Muscle of leg (tissue), 11 donors: ENCODE measurements around the gene TADA2B. TPM values are rescaled to one million over a fixed set of nuclear protein-coding genes. Genes with fewer than 3 reads are reported as not detected.
"Not testable (repeated sequence)": the region's sequence is repeated elsewhere in the genome, so short reads cannot be mapped to it uniquely, and the experiment has no call there.

Experiments used
- DNase-seq: peaks from one replicate; pipeline ENCODE4 v3.0.0; 2013
- H3K27ac ChIP-seq: one replicate; pipeline ENCODE4 v1.5.1; 2013; ENCODE audit warnings: mild to moderate bottlenecking, low read length, control low read depth
- H3K27me3 ChIP-seq: one replicate; pipeline ENCODE4 v1.6.1; 2013; ENCODE audit warnings: low read length; ENCODE audit not compliant: control insufficient read depth, insufficient read depth
- H3K36me3 ChIP-seq: one replicate; pipeline ENCODE4 v1.6.1; 2013; ENCODE audit warnings: low read length; ENCODE audit not compliant: control insufficient read depth, insufficient read depth
- H3K4me1 ChIP-seq: one replicate; pipeline ENCODE4 v1.6.1; 2013; ENCODE audit warnings: low read length; ENCODE audit not compliant: control insufficient read depth, insufficient read depth
- H3K4me3 ChIP-seq: one replicate; pipeline ENCODE4 v1.5.1; 2013; ENCODE audit warnings: low read length, control low read depth
- H3K9me3 ChIP-seq: replicated peaks from 2 replicates; pipeline ENCODE4 v1.6.1; 2013; ENCODE audit warnings: low read depth, low read length; ENCODE audit not compliant: control insufficient read depth
- WGBS: methylation state at CpG from one replicate; pipeline ENCODE4 v1.1.5; 2013; ENCODE audit warnings: missing lambda C conversion rate; ENCODE audit not compliant: insufficient coverage; 5-methylcytosine and 5-hydroxymethylcytosine counted together
- polyA plus RNA-seq, 8 donors: library from polyadenylated mRNA; unstranded; fragments of 120-200 nt; gene quantifications; one replicate each; pipeline versions ENCODE4 v1.2.1 to v1.2.3, GENCODE V29; 2013; ENCODE audit warnings: inconsistent platforms in 1 of 8, low replicate concordance in 1 of 8; ENCODE audit not compliant: insufficient read length in 8 of 8, insufficient read depth in 1 of 8
- total RNA-seq: library from RNA; stranded (reverse); fragments of 120-200 nt; gene quantifications from one replicate; pipeline ENCODE4 v1.2.4, GENCODE V29; 2013

TADA2B gene
- total and polyA plus RNA-seq, 9 donors = 15.9 to 26.1 (median 22.3) TPM

DNA sequence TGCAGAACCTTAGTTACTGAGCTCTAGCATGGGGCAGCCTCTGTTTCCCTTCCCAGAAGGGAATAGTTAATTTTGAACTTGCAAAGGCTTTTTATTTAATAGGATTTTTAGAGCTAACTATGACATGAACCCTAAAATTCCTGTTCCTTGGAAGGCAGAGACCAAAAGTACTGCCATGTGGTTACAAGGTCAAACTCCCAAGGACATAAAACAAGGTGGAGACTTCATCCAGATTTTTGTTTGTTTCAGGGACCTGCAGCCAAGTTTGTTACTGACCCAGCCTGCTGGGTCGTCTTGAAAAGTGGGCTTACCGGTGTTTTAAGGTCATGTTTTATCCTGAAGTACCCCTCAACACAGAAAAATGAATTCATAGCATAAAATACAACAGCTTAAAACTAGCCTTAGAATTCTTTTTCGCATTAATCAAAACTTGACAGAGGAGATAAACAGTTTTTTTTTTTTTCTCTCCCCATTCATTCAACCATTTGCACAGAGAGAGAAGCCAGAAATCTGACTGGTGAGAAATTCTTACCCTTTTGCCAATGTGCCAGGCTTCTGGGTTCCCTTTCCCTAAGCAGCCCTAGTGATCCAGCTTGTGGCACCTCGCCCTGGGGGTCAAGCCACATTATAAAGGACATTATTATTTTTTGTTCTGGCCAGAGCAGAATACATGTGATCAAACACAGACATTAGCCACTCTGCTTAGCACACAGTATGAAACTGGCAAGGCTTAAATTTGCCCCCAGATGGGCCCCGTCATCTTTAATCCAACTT is 46.2 kb downstream of the TADA2B start:
- DNase-seq = no peak
- H3K27me3 ChIP-seq = peaks cover under 1% of the 10 kb centered on the region
- H3K9me3 ChIP-seq = no peaks in the 10 kb centered on the region
- H3K36me3 ChIP-seq = no peaks in the 10 kb centered on the region
- H3K4me1 ChIP-seq = peaks cover 6% of the 10 kb centered on the region
- H3K27ac ChIP-seq = no peak overlapping the region
- WGBS = 86% methylated on average over 1 of the region's 5 CpGs
- H3K4me3 ChIP-seq = no peak overlapping the region

DNA sequence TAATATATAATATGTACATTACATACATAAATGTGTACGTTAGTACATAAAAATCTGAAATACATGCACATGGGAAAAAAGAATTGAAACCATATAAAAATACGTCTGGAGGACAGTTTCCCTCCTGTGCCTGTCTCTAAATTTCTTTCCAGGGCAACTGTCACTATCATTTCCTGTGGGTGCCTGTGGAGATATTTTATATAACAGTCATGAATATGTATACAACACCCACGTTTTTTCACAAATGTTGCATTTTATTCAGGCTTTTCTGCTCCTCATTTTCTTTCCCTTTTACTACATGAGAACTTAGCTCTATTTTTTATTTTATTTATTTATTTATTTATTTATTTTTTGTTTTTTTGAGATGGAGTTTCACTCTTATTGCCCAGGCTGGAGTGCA is 48.9 kb downstream of the TADA2B start:
- no peak overlapping the region for H3K27ac ChIP-seq
- no peak overlapping the region for H3K4me3 ChIP-seq
- no peaks in the 10 kb centered on the region for H3K9me3 ChIP-seq
- H3K4me1 ChIP-seq = peaks cover 6% of the 10 kb centered on the region
- no CpG with 5 or more reads among the region's 3 CpGs for WGBS
- DNase-seq = no peak
- no peaks in the 10 kb centered on the region for H3K27me3 ChIP-seq
- H3K36me3 ChIP-seq = no peaks in the 10 kb centered on the region

DNA sequence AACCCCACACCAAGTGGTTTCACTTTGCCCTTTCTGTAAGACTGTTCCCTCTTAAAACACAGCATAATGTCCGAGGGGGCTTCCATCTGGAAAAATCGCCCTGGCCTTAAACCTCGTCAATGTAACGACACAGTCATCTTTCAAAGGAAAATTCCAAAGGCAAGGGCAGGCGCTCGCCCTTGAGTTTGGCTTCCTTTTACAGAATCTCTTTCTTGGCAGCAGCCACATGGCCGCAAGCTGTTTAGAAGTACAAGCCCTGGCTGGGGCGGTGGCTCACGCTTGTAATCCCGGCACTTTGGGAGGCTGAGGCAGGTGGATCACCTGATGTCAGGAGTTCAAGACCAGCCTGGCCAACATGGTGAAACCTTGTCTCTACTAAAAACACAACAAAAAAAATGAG is 51.7 kb downstream of the TADA2B start:
- Histone ChIP-seq H3K36me3 (no peaks in the 10 kb centered on the region), H3K27ac (peak overlapping the region; percentile 38), H3K27me3 (no peaks in the 10 kb centered on the region), H3K4me1 (peaks cover 2% of the 10 kb centered on the region), H3K4me3 (no peak overlapping the region), H3K9me3 (no peaks in the 10 kb centered on the region)
- peak; percentile 61 for DNase-seq
- 71% methylated on average over 9 of the region's 10 CpGs for WGBS

DNA sequence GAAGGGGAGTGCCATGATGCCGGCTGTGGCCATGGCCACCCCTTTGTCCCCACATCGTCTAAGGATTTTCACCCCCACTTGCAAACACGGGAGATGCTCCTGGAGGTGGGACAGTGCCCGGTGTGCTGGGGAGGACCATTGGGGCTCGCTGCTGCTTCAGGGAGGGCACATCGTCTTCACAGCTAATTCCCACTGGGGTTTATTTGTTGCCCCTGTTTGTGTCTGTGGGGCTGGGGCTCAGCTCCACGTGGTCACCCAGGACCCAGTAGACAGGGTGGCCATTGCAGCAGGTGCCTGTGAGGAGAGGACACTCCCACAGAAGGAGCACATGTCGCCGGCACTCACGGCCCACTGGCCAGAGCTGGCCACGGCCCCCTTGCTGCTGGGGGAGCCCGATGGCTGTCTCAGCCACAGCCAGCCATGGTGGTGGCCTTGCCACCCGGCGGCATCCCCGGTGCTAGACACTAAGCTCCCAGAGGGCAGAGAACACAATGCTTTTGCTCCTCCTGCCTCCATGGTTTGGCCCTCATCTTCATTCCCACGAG is 52.5 kb downstream of the TADA2B start:
- Histone ChIP-seq H3K9me3 (no peaks in the 10 kb centered on the region), H3K36me3 (no peaks in the 10 kb centered on the region), H3K27ac (no peak overlapping the region), H3K4me3 (no peak overlapping the region), H3K4me1 (no peaks in the 10 kb centered on the region), H3K27me3 (no peaks in the 10 kb centered on the region)
- WGBS = 93% methylated on average over 14 of the region's 16 CpGs
- DNase-seq = no peak

DNA sequence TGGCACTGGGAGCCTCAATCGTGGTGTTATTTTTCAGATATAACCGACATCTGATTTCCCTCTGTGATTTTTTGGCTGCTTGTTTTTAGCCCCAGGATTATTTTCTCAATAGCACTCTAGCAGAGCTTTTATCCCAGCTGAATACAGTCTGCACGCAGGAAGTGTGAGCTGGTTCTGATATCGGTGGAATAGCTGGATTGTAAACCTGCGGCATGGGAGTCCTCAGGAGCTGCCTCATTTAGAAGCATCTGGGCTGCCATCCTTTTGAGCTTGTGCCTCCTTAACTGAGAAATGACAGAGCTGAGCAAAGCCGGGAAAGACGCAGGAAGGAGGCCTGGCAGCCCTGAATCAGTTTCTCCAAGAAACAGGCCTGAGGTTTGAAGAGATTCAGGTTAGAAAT is 53.1 kb downstream of the TADA2B start:
- no peaks in the 10 kb centered on the region for H3K9me3 ChIP-seq
- H3K27ac ChIP-seq = no peak overlapping the region
- H3K4me1 ChIP-seq = no peaks in the 10 kb centered on the region
- H3K27me3 ChIP-seq = no peaks in the 10 kb centered on the region
- no peak overlapping the region for H3K4me3 ChIP-seq
- 49% methylated on average over 4 of the region's 7 CpGs for WGBS
- DNase-seq = no peak
- H3K36me3 ChIP-seq = no peaks in the 10 kb centered on the region

DNA sequence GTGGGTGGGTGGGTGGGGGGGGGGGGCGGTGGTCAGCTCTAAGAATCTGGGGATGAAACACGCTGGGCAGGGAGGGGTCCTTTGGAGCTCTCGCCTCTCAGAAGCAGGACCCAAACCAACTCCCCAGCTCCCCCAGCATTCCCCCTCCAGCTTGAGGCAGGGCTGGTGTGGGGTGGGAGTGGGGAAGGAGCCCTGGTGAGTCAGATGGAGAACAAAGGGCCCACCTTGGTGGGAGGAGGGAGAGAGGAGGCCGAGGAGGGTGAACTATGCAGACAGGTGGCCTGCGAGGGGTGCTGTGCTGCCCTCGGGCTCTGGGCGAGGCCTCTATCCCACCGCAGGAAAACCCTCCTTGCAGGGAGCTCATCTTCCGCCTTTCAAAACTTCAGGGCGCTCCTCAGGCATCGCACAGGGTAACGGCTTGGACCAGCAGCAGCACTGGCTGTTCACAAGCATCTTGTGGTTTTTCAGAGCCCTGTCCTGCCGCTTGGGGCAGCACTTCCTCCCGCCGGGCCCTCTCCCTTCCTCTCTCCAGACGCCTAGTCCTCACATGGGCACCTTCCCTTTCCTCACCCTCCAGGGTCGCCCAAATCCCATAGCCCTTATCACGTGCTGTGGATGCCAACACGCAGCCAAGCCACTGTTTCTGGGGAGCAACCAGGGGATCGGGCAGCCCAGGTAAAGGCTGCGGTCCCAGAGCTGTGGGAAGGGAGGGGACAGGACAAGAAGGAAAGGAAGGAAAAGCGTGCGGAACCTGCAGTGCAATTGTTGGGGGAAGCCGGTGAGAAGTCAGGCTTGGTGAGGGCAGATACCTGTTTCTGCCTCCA is 58.7 kb downstream of the TADA2B start:
- H3K4me3 ChIP-seq = no peak overlapping the region
- peaks cover 3% of the 10 kb centered on the region for H3K27me3 ChIP-seq
- peaks cover 33% of the 10 kb centered on the region for H3K4me1 ChIP-seq
- no peaks in the 10 kb centered on the region for H3K36me3 ChIP-seq
- H3K9me3 ChIP-seq = no peaks in the 10 kb centered on the region
- peak; percentile 57 for DNase-seq
- WGBS = 21% methylated on average over 17 of the region's 24 CpGs
- H3K27ac ChIP-seq = no peak overlapping the region

DNA sequence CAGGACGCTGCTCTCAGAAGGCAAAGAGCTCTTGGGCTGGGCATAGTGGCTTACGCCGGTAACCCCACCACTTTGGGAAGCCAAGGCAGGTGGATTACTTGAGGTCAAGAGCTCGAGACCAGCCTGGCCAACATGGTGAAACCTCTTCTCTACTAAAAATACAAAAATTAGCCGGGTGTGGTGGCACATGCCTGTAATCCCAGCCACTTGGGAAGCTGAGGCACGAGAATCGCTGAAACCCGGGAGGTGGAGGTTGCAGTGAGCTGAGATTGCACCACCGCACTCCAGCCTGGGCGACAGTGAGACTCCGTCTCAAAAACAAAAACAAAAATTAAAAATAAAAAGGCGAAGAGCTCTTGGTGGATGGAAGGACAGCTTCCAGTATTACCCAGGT is 59.3 kb downstream of the TADA2B start:
- 54% methylated on average over 3 of the region's 12 CpGs for WGBS
- H3K9me3 ChIP-seq, H3K36me3 ChIP-seq, DNase-seq, H3K27me3 ChIP-seq, H3K27ac ChIP-seq: not testable (repeated sequence)
- Histone ChIP-seq H3K4me3 (peak overlapping the region; percentile 63), H3K4me1 (peaks cover 33% of the 10 kb centered on the region)

DNA sequence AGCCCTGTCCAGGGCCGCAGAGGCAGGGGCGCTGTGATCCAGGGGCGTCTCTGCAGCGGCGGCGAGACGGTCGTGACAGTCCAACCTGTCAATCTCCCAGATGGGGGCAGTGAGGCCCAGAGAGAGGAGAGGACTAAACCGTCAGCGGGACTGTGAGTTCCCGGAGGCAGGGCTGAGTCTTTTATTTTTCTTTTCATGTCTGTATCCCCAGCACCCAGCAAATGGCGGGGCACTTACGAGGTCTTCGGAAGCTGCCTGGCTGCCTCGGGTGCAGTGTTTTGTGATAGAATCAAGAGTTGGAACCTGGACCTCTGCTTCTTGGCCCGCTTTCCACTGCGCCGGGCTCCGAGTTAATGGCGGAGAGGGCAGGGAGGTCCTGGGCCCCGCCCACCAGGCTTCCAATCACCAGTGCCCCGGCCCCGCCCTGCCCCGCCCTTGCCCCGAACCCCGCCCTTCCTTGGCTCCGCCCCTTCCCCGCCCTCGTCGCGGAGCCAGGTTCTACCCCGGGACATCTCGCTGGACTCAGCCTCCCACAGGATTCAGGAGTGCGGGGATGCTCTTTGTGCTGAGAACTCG is 59.9 kb downstream of the TADA2B start:
- peak; percentile 84 for DNase-seq

DNA sequence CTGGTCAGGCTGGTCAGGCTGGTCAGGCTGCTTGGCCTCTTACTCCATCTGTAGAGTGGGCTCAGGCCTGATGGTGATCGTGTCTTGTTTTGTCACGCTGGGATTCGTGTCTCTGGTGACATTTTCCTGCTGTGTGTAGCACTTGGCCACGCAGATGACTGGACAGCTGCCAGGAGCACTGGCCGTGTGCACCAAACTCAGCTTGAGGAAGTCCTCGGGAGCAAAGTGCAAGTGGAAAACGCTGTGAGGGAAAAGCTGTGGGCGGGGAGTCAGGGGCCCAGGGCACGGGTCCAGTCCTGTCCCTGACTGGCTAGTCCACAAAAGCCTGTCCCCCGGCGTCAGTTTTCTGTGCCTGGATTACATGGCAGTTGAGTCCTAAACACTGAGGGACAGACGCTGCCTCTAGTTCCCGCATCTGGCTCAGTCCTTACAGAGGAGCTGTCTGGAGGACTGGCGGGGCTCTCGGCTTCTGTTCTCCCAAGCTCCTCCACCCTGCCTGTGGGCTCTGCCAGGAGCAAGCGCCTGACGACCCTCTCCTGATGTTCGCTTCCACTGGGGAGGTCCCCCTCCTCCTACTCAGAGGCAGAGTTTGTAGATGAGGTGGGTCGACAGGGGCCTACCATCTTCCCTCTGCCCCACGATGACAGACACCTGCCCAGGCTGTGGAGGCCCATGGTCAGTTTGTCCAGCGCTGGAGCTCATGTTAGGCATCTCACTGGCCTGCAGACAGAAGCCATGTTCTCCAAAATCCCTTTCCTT is 60.6 kb downstream of the TADA2B start:
- Histone ChIP-seq H3K9me3 (no peaks in the 10 kb centered on the region), H3K4me3 (peak overlapping the region; percentile 63), H3K27ac (peak overlapping the region; percentile 51), H3K36me3 (no peaks in the 10 kb centered on the region), H3K27me3 (peaks cover 3% of the 10 kb centered on the region), H3K4me1 (peaks cover 33% of the 10 kb centered on the region)
- peak; percentile 88 for DNase-seq
- 15% methylated on average over 17 of the region's 21 CpGs for WGBS

More for the DNA sequence above, 59.9 kb downstream of the TADA2B start:
- H3K4me3 ChIP-seq = peak overlapping the region; percentile 63
- no peaks in the 10 kb centered on the region for H3K9me3 ChIP-seq
- H3K36me3 ChIP-seq = no peaks in the 10 kb centered on the region
- WGBS = under 1% methylated on average over 24 of the region's 35 CpGs
- H3K4me1 ChIP-seq = peaks cover 33% of the 10 kb centered on the region
- peak overlapping the region; percentile 85 for H3K27ac ChIP-seq
- H3K27me3 ChIP-seq = peaks cover 3% of the 10 kb centered on the region
